HepG2 (cell line): ENCODE data around the gene DEFB129. TPM values are rescaled to one million over a fixed set of nuclear protein-coding genes. Genes with fewer than 3 reads are reported as not detected.

Source experiments
- BRD4 ChIP-seq: sonication (generic); formaldehyde crosslinking; IDR thresholded peaks from 2 replicates; pipeline ENCODE4 v1.4.0; 2020; ENCODE audit warnings: missing genetic modification reagents
- FOSL2 ChIP-seq: sonication (generic); formaldehyde crosslinking; IDR thresholded peaks from 2 replicates; pipeline ENCODE4 v1.4.0; 2020; ENCODE audit warnings: missing genetic modification reagents
- HOXA3 ChIP-seq: sonication (generic); formaldehyde crosslinking; IDR thresholded peaks from 2 replicates; pipeline ENCODE4 v1.5.0; 2020; ENCODE audit warnings: missing genetic modification reagents
- MLXIP ChIP-seq: sonication (generic); formaldehyde crosslinking; IDR thresholded peaks from 2 replicates; pipeline ENCODE4 v1.9.0; 2021; ENCODE audit warnings: missing genetic modification reagents, borderline replicate concordance
- NFE2L1 ChIP-seq: sonication (generic); formaldehyde crosslinking; IDR thresholded peaks from 2 replicates; pipeline ENCODE4 v1.4.0; 2020; ENCODE audit warnings: missing genetic modification reagents, mild to moderate bottlenecking, borderline replicate concordance
- PRDM4 ChIP-seq: sonication (generic); formaldehyde crosslinking; IDR thresholded peaks from 2 replicates; pipeline ENCODE4 v1.9.0; 2021; ENCODE audit warnings: missing genetic modification reagents, borderline replicate concordance
- RXRB ChIP-seq: IDR thresholded peaks from 2 replicates; pipeline ENCODE4 v1.6.1; 2016; ENCODE audit warnings: borderline replicate concordance, missing genetic modification reagents, missing compliant biosample characterization
- SAP130 ChIP-seq: IDR thresholded peaks from 2 replicates; pipeline ENCODE4 v1.6.1; 2016; ENCODE audit warnings: low read depth
- TP53 ChIP-seq: sonication (generic); formaldehyde crosslinking; conservative IDR thresholded peaks from 2 replicates; pipeline ENCODE4 v1.4.0; 2020; ENCODE audit warnings: missing genetic modification reagents
- XRCC5 ChIP-seq: fragments of 200-400 bp; formaldehyde crosslinking; optimal IDR thresholded peaks from 2 replicates; pipeline ENCODE3; 2017; ENCODE audit warnings: mild to moderate bottlenecking, low read length
- ZBTB40 ChIP-seq, 2 experiments: fragments of 450-650 bp in 1 of 2; sonication (generic) in 1 of 2; formaldehyde crosslinking in 1 of 2; IDR thresholded peaks; 2 replicates each; pipeline versions ENCODE4 v1.6.1 to v1.8.0; 2016 to 2022; ENCODE audit warnings: antibody characterized with exemption in 1 of 2, mild to moderate bottlenecking in 1 of 2, missing genetic modification reagents in 1 of 2
- ZNF607 ChIP-seq: sonication (generic); formaldehyde crosslinking; IDR thresholded peaks from 2 replicates; pipeline ENCODE4 v1.5.1; 2020; ENCODE audit warnings: missing genetic modification reagents, mild to moderate bottlenecking, borderline replicate concordance
- ZNF746 ChIP-seq: sonication (generic); formaldehyde crosslinking; IDR thresholded peaks from 2 replicates; pipeline ENCODE4 v1.8.0; 2022; ENCODE audit warnings: mild to moderate bottlenecking, missing genetic modification reagents
- polyA plus RNA-seq, 8 experiments: library from polyadenylated mRNA; depleted of rRNA in 3 of 8; stranded (reverse) in 7 of 8; unstranded in 1 of 8; fragments of >200 nt; fragmentation: Illumina TruSeq in 4 of 8; extraction: Trizol in 4 of 8; gene quantifications; 2 replicates each; pipeline versions ENCODE4 v1.2.1 to v1.2.3, GENCODE V29; 2011 to 2016; ENCODE audit warnings: low read depth in 4 of 8, missing spikeins in 1 of 8, mixed read lengths in 1 of 8; ENCODE audit not compliant: insufficient read depth in 1 of 8
- total RNA-seq, 5 experiments: library from RNA; depleted of rRNA; stranded (reverse); fragments of >200 nt; fragmentation: Illumina TruSeq; extraction: Trizol; gene quantifications; 2 replicates each; pipeline ENCODE4 v1.2.3, GENCODE V29; 2016; ENCODE audit warnings: low read depth in 1 of 5

The DEFB129 gene
- total and polyA plus RNA-seq, 2 of the 13 experiments (the other 11 are each of a cell fraction or from before 2014, with no cell fraction given): not detected

GRCh38 chr20:266596-267562, 39.8 kb downstream of the DEFB129 start (continued):
- TF ChIP-seq ZBTB40 (IDR thresholded peaks at IDR 0.05) (no peak), ZBTB40 (CRISPR knock-in tag; IDR thresholded peaks at IDR 0.05) (peak; percentile 93), TP53 (peak; percentile 58; the same call in 1 of the 2 replicates), RXRB (CRISPR knock-in tag) (peak; percentile 82), HOXA3 (CRISPR knock-in tag) (peak; percentile 94), ZNF746 (CRISPR knock-in tag) (peak; percentile 88), NFE2L1 (peak; percentile 92; the same call in 1 of the 2 replicates), ZNF607 (CRISPR knock-in tag) (peak; percentile 97), MLXIP (CRISPR knock-in tag) (peak; percentile 83; the same call in 1 of the 2 replicates), BRD4 (CRISPR knock-in tag) (peak; percentile 89), SAP130 (CRISPR knock-in tag) (peak; percentile 79), XRCC5 (peak; percentile 99), FOSL2 (peak; percentile 80), PRDM4 (CRISPR knock-in tag) (0 out of 2 replicates have a peak, but pooled peaks have one; percentile 86)
